Vagina (tissue), 2 donors: ENCODE data around the gene NRG3.

Source experiments
- POLR2A ChIP-seq, 2 donors: fragments of 450-650 bp; IDR thresholded peaks; one replicate each; pipeline ENCODE4 v1.6.1; 2017; ENCODE audit warnings: antibody characterized with exemption in 2 of 2, mild to moderate bottlenecking in 2 of 2, moderate library complexity in 2 of 2
- TF ChIP-seq, protein P1 (sequence below), 3 experiments: fragments of 450-650 bp in 2 of 3; fragments of 200-600 bp in 1 of 3; sonication (generic) in 1 of 3; IDR thresholded peaks; one replicate each; pipeline ENCODE4 v1.5.1; 2017 to 2019; ENCODE audit warnings: antibody characterized with exemption in 3 of 3, mild to moderate bottlenecking in 2 of 3, moderate library complexity in 2 of 3

DNA sequence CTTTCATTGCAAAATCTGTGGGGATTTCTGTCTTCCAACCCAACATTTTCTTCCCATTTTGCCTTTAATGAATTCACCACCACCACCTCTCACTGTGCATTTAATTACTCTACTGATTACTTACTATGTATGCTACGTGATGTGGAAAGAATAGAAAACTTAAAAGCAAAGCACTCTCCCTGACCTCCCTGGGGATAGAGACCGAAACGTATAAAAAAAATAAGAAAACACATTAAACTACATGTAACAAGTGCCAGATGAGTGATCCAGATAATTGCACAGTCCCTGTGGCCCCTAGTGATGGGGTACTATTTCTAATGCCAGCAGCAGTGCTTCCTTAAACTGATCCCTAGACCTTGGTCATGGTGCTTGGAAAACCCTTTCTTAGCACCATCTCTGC is 478.4 kb downstream of the NRG3 start:
- TF ChIP-seq POLR2A (IDR thresholded peaks at IDR 0.05), result no peak
- TF ChIP-seq, protein P1, sequence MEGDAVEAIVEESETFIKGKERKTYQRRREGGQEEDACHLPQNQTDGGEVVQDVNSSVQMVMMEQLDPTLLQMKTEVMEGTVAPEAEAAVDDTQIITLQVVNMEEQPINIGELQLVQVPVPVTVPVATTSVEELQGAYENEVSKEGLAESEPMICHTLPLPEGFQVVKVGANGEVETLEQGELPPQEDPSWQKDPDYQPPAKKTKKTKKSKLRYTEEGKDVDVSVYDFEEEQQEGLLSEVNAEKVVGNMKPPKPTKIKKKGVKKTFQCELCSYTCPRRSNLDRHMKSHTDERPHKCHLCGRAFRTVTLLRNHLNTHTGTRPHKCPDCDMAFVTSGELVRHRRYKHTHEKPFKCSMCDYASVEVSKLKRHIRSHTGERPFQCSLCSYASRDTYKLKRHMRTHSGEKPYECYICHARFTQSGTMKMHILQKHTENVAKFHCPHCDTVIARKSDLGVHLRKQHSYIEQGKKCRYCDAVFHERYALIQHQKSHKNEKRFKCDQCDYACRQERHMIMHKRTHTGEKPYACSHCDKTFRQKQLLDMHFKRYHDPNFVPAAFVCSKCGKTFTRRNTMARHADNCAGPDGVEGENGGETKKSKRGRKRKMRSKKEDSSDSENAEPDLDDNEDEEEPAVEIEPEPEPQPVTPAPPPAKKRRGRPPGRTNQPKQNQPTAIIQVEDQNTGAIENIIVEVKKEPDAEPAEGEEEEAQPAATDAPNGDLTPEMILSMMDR (IDR thresholded peaks at IDR 0.05), result no peak
